Left kidney (tissue), 2 donors: ENCODE measurements around the gene IFIT2. TPM values are rescaled to one million over a fixed set of nuclear protein-coding genes. Genes with fewer than 3 reads are reported as not detected.
"Not testable (repeated sequence)": the region's sequence is repeated elsewhere in the genome, so short reads cannot be mapped to it uniquely, and the experiment has no call there.

Source experiments
- DNase-seq: peaks from one replicate; pipeline ENCODE4 v3.0.0-alpha.2; 2013
- polyA plus RNA-seq: library from polyadenylated mRNA; unstranded; fragments of 120-200 nt; gene quantifications from one replicate; pipeline ENCODE4 v1.2.1, GENCODE V29; 2013; ENCODE audit not compliant: insufficient read length

Gene IFIT2
- polyA plus RNA-seq, 1 donor = 8.3 TPM

DNA sequence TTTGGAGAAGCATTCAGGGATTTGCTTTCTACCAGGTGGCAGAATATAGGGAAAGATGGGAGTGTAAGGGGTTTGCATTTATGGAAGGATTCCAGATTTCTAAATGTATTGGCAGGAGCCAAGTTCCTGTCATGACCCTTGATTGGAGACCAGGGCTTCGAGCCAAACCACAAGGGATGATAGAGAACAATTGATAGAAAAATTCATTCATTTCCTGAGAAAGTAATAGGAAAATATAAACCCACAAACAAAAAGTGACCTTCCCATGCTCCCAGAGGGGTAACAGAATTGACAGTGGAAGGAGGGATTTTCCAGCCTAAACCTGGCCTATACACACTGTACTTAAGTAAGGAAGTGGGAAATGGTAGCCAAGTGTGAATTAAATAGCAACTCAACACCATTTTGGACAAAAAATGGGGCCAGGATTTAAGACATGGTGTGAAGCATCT, 22.4 kb upstream of the IFIT2 start:
- DNase-seq = no peak

DNA sequence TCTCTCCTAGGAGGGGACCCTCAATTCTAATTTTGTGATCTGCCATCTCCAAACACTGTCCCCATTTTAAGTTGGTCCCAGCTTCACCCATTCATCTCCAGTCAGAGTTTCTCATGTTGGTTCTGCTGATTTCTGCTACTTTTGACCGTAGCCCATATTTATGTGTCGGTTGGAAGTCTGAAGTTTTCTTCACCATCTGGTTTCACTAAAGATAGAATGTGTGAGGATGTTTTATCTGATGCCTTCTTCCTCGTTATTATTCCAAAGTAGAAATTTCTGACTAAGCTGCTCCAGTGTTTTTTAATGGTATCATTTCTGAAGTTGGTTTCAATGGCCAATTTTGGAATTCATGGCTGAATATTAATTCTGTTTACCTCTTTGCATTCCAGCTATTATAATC, 21.3 kb upstream of the IFIT2 start:
- no peak for DNase-seq

- DNase-seq = no peak
Measured at GRCh38 chr10:89281606-89282395, 20.0 kb upstream of the IFIT2 start.

- DNase-seq = no peak
Measured at GRCh38 chr10:89283025-89283935, 18.6 kb upstream of the IFIT2 start.

GRCh38 chr10:89283936-89284475, 17.8 kb upstream of the IFIT2 start:
- peak; percentile 70 for DNase-seq

GRCh38 chr10:89284711-89285110, 17.1 kb upstream of the IFIT2 start:
- DNase-seq = not testable (repeated sequence)

DNA sequence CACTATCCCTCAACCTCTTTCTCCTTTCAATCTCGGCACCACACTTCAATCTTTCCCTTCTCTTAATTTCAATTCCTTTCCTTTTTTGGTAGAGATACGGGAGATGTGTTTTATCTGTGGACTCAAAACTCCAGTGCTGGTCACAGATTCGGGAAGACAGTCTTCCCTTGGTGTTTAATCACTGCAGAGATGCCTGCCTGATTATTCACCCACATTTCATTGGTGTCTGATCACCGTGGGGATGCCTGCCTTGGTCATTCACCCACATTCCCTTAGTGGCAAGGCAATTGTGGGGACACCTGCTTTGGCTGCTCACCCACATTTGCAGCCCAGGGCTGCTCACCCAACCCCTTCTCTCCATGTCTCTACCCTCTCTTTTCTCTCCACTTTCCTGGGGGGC, 16.5 kb upstream of the IFIT2 start:
- not testable (repeated sequence) for DNase-seq

DNA sequence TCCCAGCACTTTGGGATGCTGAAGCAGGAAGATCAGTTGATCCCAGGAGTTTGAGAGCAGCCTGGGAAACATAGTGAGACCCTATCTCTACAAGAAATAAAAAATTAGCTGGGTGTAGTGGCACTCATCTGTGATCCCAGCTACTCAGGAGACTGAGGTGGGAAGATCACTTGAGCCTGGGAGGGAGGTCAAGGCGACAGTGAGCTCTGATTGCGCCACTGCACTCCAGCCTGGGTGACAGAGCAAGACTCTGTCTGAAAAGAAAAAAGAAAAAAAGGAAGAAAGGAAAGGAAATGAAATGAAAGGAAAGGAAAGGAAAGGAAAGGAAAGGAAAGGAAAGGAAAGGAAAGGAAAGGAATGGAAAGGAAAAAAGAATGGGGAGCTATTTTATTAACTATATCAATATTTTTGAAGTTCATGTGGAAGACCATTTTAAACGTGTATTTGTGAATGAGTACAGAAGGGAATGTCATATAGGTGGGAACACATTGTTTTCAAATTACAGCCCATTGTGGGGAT, 7.1 kb upstream of the IFIT2 start:
- DNase-seq = no peak

- DNase-seq = no peak
Measured at GRCh38 chr10:89295597-89295996, 6.2 kb upstream of the IFIT2 start.

GRCh38 chr10:89296220-89296648, 5.6 kb upstream of the IFIT2 start:
- DNase-seq = no peak

DNA sequence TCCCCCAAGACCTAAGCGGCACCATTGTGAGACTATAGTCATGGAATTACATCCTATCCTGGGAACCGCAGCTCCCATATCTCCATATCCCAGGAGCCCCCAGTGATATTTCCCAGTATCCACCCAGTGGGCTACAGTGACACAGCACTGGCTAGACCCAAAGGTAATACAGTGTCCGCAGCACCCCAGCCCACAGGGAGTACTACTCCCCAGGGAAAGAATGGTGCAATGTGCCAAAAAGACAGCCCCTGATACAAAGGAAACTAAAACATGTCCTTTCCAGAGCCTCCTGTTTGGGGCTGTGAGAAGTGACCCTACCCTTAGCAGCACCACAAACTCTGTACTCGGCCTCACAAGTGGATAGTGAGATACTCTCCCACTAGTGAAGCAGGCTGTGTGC, 4.5 kb upstream of the IFIT2 start:
- no peak for DNase-seq

GRCh38 chr10:89297791-89298190, 4.1 kb upstream of the IFIT2 start:
- no peak for DNase-seq

- no peak for DNase-seq
Measured at GRCh38 chr10:89299031-89299430, 2.8 kb upstream of the IFIT2 start.

GRCh38 chr10:89301232-89301631, 614 bp upstream of the IFIT2 start:
- DNase-seq = no peak

DNA sequence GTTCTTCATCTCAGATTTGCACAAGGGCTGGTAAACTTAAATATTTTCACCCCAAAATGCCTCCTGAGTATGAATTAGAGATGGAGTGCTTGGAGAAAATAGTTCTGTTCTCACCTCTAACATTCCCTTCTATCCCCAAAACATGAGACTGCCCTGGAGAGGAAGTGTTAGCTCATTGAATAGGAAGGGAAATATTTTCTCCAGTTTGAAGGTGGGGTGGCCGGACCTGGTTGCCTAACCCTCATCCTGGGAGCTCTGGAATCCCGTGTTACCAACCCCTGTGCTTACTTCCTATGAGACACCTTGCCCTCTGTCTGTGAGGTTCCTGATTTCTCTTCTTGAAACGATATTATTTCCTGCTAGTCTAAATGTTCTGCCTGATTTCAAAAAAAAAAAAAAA, 779 bp downstream of the IFIT2 start:
- no peak for DNase-seq

- no peak for DNase-seq
Measured at GRCh38 chr10:89303161-89303560, 1.3 kb downstream of the IFIT2 start.

- DNase-seq = no peak
Measured at GRCh38 chr10:89304026-89304425, 2.2 kb downstream of the IFIT2 start.

DNA sequence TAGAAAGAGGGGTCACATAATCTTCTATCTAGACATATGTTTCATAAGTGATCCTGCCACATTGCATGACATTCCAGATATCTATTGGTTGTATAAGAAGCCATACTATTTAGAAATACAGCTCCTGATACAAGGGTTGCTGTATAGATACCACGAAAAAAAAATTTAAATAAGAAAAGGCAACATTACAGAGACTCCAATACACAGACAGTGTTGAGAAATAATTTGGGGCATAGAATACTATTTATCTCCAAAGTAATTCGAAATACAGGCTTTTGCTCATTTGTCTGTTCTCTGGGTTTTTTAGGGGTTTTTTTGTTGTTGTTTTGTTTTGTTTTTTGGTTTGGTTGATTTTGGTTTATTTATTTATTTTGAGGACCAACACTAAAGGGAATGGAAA, 2.6 kb downstream of the IFIT2 start:
- no peak for DNase-seq

DNA sequence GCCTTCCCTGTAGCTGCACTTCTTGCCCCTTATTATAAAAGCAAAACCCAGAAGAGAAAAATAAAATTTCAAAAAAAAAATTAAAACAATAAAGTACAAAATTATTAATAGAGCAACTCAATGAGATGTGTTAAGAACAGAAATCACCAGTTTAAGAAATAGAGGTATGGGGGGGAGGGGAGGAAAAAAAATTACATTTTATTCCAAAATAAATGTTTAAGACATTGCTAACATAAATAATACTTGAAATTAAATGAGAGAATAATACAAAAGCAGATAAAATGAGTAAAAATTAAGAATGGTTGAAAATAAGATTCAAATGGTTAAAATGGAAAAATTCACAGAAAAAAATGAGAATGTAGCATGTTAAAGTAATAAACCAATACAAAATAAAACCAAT, 3.1 kb downstream of the IFIT2 start:
- no peak for DNase-seq

DNA sequence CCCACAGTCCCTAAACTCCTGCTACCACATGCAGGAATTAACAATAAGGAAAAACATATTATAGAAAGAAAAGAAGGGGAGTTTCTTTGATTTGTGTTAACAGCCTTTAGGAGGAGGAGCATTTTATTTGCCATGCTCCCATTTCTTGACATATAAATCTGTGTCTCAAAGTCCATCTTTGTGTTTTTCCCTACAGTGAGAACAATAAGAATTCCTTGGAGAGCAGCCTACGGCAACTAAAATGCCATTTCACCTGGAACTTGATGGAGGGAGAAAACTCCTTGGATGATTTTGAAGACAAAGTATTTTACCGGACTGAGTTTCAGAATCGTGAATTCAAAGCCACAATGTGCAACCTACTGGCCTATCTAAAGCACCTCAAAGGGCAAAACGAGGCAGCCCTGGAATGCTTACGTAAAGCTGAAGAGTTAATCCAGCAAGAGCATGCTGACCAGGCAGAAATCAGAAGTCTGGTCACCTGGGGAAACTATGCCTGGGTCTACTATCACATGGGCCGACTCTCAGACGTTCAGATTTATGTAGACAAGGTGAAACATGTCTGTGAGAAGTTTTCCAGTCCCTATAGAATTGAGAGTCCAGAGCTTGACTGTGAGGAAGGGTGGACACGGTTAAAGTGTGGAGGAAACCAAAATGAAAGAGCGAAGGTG, 4.1 kb downstream of the IFIT2 start:
- no peak for DNase-seq

DNA sequence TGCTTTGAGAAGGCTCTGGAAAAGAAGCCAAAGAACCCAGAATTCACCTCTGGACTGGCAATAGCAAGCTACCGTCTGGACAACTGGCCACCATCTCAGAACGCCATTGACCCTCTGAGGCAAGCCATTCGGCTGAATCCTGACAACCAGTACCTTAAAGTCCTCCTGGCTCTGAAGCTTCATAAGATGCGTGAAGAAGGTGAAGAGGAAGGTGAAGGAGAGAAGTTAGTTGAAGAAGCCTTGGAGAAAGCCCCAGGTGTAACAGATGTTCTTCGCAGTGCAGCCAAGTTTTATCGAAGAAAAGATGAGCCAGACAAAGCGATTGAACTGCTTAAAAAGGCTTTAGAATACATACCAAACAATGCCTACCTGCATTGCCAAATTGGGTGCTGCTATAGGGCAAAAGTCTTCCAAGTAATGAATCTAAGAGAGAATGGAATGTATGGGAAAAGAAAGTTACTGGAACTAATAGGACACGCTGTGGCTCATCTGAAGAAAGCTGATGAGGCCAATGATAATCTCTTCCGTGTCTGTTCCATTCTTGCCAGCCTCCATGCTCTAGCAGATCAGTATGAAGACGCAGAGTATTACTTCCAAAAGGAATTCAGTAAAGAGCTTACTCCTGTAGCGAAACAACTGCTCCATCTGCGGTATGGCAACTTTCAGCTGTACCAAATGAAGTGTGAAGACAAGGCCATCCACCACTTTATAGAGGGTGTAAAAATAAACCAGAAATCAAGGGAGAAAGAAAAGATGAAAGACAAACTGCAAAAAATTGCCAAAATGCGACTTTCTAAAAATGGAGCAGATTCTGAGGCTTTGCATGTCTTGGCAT, 4.8 kb downstream of the IFIT2 start:
- DNase-seq = no peak
